ENCODE data around the gene FBL.
"Not testable (repeated sequence)": the region's sequence is repeated elsewhere in the genome, so short reads cannot be mapped to it uniquely, and the experiment has no call there.

Gene FBL

DNA sequence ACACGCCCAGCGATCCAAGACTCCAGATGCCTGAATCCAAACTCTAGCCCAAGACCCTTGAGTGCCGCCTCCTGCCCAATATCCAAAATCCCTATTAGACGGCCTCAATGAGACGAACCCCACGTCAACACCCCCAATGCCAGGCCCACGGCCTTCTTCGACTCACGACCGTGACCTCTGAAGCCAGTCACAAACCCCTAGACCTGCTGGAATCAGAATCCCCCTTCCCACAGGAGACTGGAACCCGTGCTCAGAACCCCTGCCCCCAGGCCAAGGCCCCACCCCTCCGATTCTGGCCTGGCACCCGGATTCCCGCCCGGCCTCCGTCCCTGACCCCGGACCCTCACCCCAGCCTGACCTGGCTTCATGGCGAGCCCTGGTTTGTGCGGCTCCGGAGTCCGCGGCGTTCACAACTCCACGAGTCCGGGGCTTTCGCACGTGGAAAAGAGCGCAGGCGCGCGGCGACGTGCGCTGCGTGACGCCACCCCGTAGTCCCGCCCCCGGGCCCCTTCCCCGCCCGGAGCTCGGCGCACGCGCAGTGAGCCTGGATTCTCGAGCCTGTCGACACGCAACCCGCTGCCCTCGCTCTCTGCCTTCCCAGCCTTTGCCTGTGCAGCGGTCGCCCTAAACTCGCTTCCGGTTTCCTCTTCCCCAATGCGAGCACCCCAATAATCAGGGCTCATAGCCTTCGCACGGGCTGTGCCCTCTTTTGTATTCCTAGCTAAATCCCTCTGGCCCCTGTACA, at the start of gene FBL:
TSS of gene FBL (minus strand) at position 447 of the 745 bp plus-strand sequence. CDS start at position 368, 79 bp downstream.
- FAIRE-seq: no peak

GRCh38 chr19:39895096-39895495, 48.9 kb upstream of the FBL start:
- not testable (repeated sequence) for FAIRE-seq

DNA sequence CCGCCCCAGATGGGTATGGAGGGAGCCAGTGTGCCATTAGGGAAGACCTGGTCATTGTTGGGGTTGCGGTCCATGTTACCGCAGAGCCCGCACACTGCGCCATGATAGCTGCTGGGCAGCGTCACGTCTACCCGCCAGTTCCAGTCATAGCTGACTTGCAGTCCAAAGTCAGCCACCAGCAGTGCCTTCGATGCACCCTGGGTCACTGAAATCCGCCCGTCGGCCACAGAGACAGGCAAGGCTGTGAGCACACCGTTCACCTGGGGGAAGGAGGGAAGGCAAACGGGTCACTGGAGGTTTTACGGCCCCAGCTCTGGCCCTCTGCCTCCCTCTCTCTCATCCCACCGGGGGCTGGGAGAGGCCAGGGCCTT, 48.0 kb upstream of the FBL start:
- not testable (repeated sequence) for FAIRE-seq

DNA sequence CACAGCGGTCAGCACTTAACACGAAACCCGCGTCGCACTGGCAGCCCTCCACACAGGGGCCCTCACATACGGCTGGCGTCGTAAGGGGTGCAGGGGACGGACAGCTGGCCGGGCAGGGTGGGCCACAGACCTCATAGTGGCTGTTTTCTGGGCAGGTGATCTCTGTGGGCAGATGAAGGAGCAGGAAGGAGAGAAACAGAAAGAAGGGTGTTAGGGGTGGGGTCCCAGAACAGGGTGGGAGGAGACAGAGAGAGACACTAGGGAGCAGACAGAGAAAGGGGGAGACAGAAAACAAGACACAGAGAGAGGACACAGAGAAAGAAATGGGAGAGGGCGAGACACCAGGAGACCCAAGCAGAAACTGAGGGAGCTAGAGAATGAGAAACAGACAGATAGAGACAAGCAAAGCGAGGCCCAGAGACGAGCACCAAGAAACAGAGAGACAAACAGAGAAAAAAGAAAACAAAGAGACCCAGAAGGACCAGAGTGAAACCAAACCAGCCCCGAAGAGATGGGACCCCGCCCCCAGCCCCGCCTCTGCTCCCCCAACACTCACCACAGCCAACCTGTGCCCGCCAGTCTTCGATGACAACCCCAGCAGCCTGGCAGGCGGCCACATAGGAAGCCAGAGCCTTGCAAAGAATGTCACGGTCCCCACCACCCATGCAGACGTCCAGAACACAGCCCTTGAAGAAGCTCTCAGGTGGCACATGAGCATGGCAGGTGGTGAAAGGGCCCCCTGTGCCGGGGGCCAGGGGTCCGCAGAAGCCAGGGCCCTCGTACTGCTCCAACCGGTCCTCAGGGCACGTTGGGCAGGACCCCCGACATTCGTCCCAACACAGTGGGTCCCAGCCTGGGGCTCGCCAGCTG, 47.4 kb upstream of the FBL start:
- FAIRE-seq: not testable (repeated sequence)

GRCh38 chr19:39892506-39892902, 46.3 kb upstream of the FBL start:
- not testable (repeated sequence) for FAIRE-seq

GRCh38 chr19:39891660-39892505, 45.7 kb upstream of the FBL start:
- not testable (repeated sequence) for FAIRE-seq

GRCh38 chr19:39890755-39891551, 44.8 kb upstream of the FBL start:
- no peak for FAIRE-seq

GRCh38 chr19:39889872-39890754, 43.9 kb upstream of the FBL start:
- not testable (repeated sequence) for FAIRE-seq

- FAIRE-seq: not testable (repeated sequence)
Measured at GRCh38 chr19:39887456-39887951, 41.3 kb upstream of the FBL start.

DNA sequence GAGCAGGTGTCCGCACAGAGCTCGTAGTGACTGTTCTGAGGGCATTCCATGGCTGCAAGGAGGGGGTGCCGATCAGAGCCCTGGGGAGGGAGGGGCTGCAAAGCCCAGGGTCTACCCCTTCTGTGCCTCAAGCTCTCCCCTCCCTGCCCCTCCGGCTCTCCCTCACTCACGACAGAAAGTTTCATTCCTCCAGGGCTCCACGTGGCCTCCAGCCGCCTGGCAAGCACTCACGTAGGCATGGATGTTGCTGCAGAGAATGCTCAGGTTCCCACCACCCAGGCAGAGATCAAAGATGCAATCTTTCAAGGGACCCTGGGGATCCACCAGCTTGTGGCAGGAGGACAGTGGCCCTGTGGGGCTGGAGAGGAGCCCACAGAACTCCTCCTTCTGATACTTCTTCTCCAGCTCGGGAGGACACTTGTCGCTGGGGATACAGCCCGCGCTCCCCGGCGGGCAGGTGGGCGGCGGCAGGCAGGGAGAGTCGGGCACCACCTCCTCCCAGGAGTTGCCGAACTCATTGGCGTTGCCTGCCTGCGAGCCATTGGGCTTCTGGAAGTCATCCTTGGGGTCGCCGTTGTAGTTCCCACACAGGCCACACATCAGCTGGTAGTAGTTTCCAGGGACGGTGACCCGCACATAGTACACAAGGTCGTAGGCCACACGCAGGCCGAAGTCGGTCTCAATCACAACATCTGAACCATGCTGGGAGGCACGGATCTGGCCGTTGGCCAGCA, 39.8 kb upstream of the FBL start:
- not testable (repeated sequence) for FAIRE-seq

DNA sequence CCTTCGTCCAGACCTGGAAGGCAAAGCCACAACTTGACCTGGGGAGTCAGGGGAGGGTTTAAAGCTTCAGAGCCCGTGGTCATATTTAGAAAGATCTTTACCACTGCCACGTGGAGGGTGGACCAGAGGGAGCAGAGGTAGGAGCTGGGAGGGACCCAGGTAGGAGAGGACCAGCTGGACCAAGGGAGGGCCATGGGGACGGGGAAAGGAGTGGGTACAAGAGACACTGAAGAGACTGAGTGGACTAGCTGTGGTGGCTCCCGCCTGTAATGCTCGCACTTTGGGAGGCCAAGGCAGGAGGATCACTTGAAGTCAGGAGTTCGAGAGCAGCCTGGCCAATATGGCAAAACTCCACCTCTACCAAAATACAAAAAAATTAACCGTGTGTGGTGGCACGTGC, 38.5 kb upstream of the FBL start:
- not testable (repeated sequence) for FAIRE-seq

- not testable (repeated sequence) for FAIRE-seq
Measured at GRCh38 chr19:39882645-39883044, 36.5 kb upstream of the FBL start.

DNA sequence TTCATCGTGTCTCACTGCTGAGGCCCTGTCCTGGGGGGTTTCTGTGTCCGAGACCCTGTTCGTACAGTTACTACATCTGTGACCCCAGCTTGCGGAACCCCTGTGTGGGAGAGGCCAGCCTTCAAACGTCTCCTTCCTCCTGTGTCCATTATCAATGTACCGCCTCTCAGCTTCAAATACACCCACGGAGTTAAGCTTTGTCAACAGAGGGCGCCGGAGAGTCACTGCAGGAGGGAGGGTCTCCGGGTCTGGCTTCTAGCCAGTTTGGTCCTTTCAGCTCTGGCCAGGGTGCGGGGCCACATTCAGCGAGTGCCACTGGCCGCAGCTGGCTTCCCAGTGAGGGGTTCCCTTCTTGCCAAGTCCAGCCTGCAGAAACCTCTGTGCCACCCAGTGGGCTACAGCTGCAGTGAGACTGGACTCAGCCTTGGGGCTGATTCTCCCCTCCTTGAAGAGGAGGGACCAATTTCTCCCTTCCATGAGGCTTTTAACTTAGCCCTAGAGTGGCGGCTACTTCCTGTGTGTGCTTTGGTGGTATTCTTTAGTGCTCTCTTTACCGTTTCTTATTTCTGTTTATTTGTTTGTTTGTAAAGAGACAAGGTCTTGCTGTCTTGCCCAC, 35.4 kb upstream of the FBL start:
- FAIRE-seq: not testable (repeated sequence)

- FAIRE-seq: not testable (repeated sequence)
Measured at GRCh38 chr19:39880241-39880640, 34.1 kb upstream of the FBL start.

GRCh38 chr19:39879796-39880195, 33.6 kb upstream of the FBL start:
- FAIRE-seq: not testable (repeated sequence)

GRCh38 chr19:39878866-39879265, 32.7 kb upstream of the FBL start:
- FAIRE-seq: not testable (repeated sequence)

- no peak for FAIRE-seq
Measured at GRCh38 chr19:39878398-39878797, 32.2 kb upstream of the FBL start.

GRCh38 chr19:39877982-39878381, 31.8 kb upstream of the FBL start:
- FAIRE-seq: not testable (repeated sequence)

- not testable (repeated sequence) for FAIRE-seq
Measured at GRCh38 chr19:39877488-39877887, 31.3 kb upstream of the FBL start.

- FAIRE-seq: not testable (repeated sequence)
Measured at GRCh38 chr19:39876486-39876885, 30.3 kb upstream of the FBL start.
